NCI-H526 treated with DMSO at 0.1 percent for 48 hours (cell line): ENCODE measurements around the gene ECI1.

Experiments
- DNase-seq: peaks from one replicate; lab custom pipeline; 2025; lab: John Stamatoyannopoulos, UW

ECI1 gene

GRCh38 chr16:2251296-2252111 is at the start of gene ECI1:
Gene ECI1, minus strand, starts transcription at chr16:2251587. Its CDS starts 21 bp downstream, at chr16:2251566.
- peak; percentile 79 for DNase-seq

GRCh38 chr16:2299915-2300192 is 48.5 kb upstream of the ECI1 start:
- no peak for DNase-seq

- DNase-seq = no peak
These were observed 47.9 kb upstream of the ECI1 start for GRCh38 chr16:2299121-2299914.

- no peak for DNase-seq
These were observed 47.2 kb upstream of the ECI1 start for GRCh38 chr16:2298621-2299020.

GRCh38 chr16:2297506-2297860 is 46.1 kb upstream of the ECI1 start:
- DNase-seq = no peak

GRCh38 chr16:2296661-2297505 is 45.5 kb upstream of the ECI1 start:
- DNase-seq = no peak

- DNase-seq = no peak
These were observed 43.8 kb upstream of the ECI1 start for GRCh38 chr16:2295056-2295798.

- DNase-seq = no peak
These were observed 40.8 kb upstream of the ECI1 start for GRCh38 chr16:2292221-2292620.

- DNase-seq = no peak
These were observed 37.9 kb upstream of the ECI1 start for GRCh38 chr16:2289282-2289681.

- no peak for DNase-seq
These were observed 37.3 kb upstream of the ECI1 start for GRCh38 chr16:2288726-2289125.

- DNase-seq = no peak
These were observed 36.6 kb upstream of the ECI1 start for GRCh38 chr16:2287916-2288547.

- DNase-seq = no peak
These were observed 35.2 kb upstream of the ECI1 start for GRCh38 chr16:2286550-2286949.

- no peak for DNase-seq
These were observed 34.4 kb upstream of the ECI1 start for GRCh38 chr16:2285731-2286191.

GRCh38 chr16:2284797-2285576 is 33.6 kb upstream of the ECI1 start:
- no peak for DNase-seq

- DNase-seq = no peak
These were observed 32.8 kb upstream of the ECI1 start for GRCh38 chr16:2284001-2284770.

- no peak for DNase-seq
These were observed 31.6 kb upstream of the ECI1 start for GRCh38 chr16:2282866-2283555.

- DNase-seq = no peak
These were observed 30.9 kb upstream of the ECI1 start for GRCh38 chr16:2282262-2282661.

- no peak for DNase-seq
These were observed 29.7 kb upstream of the ECI1 start for GRCh38 chr16:2280981-2281542.

GRCh38 chr16:2280461-2280860 is 29.1 kb upstream of the ECI1 start:
- no peak for DNase-seq
